H54 (cell line): ENCODE measurements around the gene GEMIN4.
"Not testable (repeated sequence)": the region's sequence is repeated elsewhere in the genome, so short reads cannot be mapped to it uniquely, and the experiment has no call there.

ENCODE experiments used
- DNase-seq: peaks from one replicate; pipeline ENCODE4 v3.0.0; 2011; ENCODE audit warnings: low spot score, mixed read lengths; ENCODE audit not compliant: insufficient read length
- FAIRE-seq: peaks from 3 replicates; lab custom pipeline; 2011; peaks lifted over from hg19 to GRCh38; lab: Jason Lieb, UNC
- POLR2A ChIP-seq: IDR thresholded peaks from 2 replicates; pipeline ENCODE4 v1.6.1; 2011; ENCODE audit warnings: low read depth, mild to moderate bottlenecking, low read length

Gene GEMIN4

GRCh38 chr17:789160-789840 lies 37.2 kb upstream of the GEMIN4 start:
- DNase-seq (no peak), FAIRE-seq (no peak)
- no peak for TF ChIP-seq POLR2A

GRCh38 chr17:788551-788950 lies 36.5 kb upstream of the GEMIN4 start:
- TF ChIP-seq POLR2A, result no peak
- FAIRE-seq (no peak), DNase-seq (no peak)

GRCh38 chr17:787641-788221 lies 35.7 kb upstream of the GEMIN4 start:
- no peak for DNase-seq
- no peak for FAIRE-seq
- no peak for TF ChIP-seq POLR2A

GRCh38 chr17:785901-786300 lies 33.8 kb upstream of the GEMIN4 start:
- not testable (repeated sequence) for DNase-seq

GRCh38 chr17:784143-784542 lies 32.1 kb upstream of the GEMIN4 start:
- FAIRE-seq (no peak), DNase-seq (no peak)
- TF ChIP-seq POLR2A, result no peak

More at GRCh38 chr17:785901-786300, 33.8 kb upstream of the GEMIN4 start:
- not testable (repeated sequence) for FAIRE-seq

- DNase-seq, result peak; percentile 91
- peak; percentile 93 for TF ChIP-seq POLR2A
- FAIRE-seq, result no peak
These were observed 30.0 kb upstream of the GEMIN4 start, which contains the start of the genes GLOD4 and MRM3 for GRCh38 chr17:781805-782731. GLOD4 (minus strand) TSS chr17:782280; CDS start chr17:782255, 25 bp downstream. MRM3 (plus strand) TSS chr17:782353; CDS start chr17:782379, 26 bp downstream.

- DNase-seq (no peak), FAIRE-seq (no peak)
- no peak for TF ChIP-seq POLR2A
These were observed 26.0 kb upstream of the GEMIN4 start for GRCh38 chr17:778096-778495.

GRCh38 chr17:774313-774584 lies 22.2 kb upstream of the GEMIN4 start:
- no peak for FAIRE-seq
- TF ChIP-seq POLR2A, result no peak
- no peak for DNase-seq

GRCh38 chr17:773467-774312 lies 21.6 kb upstream of the GEMIN4 start:
- DNase-seq (no peak), FAIRE-seq (no peak)

GRCh38 chr17:773016-773415 lies 21.0 kb upstream of the GEMIN4 start:
- DNase-seq, result no peak
- no peak for FAIRE-seq
- no peak for TF ChIP-seq POLR2A

More at GRCh38 chr17:773467-774312, 21.6 kb upstream of the GEMIN4 start:
- no peak for TF ChIP-seq POLR2A

- TF ChIP-seq POLR2A, result no peak
- DNase-seq (no peak), FAIRE-seq (no peak)
These were observed 15.0 kb upstream of the GEMIN4 start for GRCh38 chr17:767076-767475.

- FAIRE-seq, result no peak
- no peak for DNase-seq
- TF ChIP-seq POLR2A, result no peak
These were observed 8.3 kb upstream of the GEMIN4 start for GRCh38 chr17:760371-760770.

GRCh38 chr17:759964-760363 lies 7.9 kb upstream of the GEMIN4 start:
- DNase-seq (no peak), FAIRE-seq (no peak)
- no peak for TF ChIP-seq POLR2A

- not testable (repeated sequence) for DNase-seq, FAIRE-seq
These were observed 4.0 kb upstream of the GEMIN4 start for GRCh38 chr17:756010-756567.

- FAIRE-seq, result not testable (repeated sequence)
These were observed 3.4 kb upstream of the GEMIN4 start for GRCh38 chr17:755319-755961.

More at GRCh38 chr17:755319-755961, 3.4 kb upstream of the GEMIN4 start:
- not testable (repeated sequence) for DNase-seq
